Panc1 (cell line): ENCODE data around the gene USP32. TPM values are rescaled to one million over a fixed set of nuclear protein-coding genes. Genes with fewer than 3 reads are reported as not detected.

ENCODE experiments used
- ATAC-seq: fragments of 200-7000 bp; cut with Tn5 transposase; 2 replicates; pipeline ENCODE4 v1.9.1; 2020; ENCODE audit warnings: mild to moderate bottlenecking, moderate library complexity
- BruUV-seq: library from RNA; stranded (reverse); fragments of 400-500 nt; replicated peaks from 2 replicates; lab custom pipeline; 2021; lab: Mats Ljungman, UMichigan
- CTCF ChIA-PET: fragments of 300-600 bp; sonication (Branson Sonifier 250); formaldehyde crosslinking; loops from one replicate; lab custom pipeline; 2022; ENCODE audit warnings: antibody characterized with exemption; lab: Charles Lee
- POLR2A ChIA-PET: fragments of 300-600 bp; sonication (Branson Sonifier 250); formaldehyde crosslinking; loops from one replicate; lab custom pipeline; 2022; ENCODE audit warnings: antibody characterized with exemption; lab: Charles Lee
- DNase-seq: peaks from one replicate; pipeline ENCODE4 v3.0.0-alpha.2; 2010; ENCODE audit warnings: low read depth, low spot score
- H3K27ac ChIP-seq: 2 replicates; pipeline ENCODE4 v1.5.1; 2011; ENCODE audit warnings: mild to moderate bottlenecking, low read length, inconsistent platforms
- H3K27me3 ChIP-seq: fragments of 200-500 bp; sonication (Bioruptor generic); 2 replicates; pipeline ENCODE4 v1.6.0; 2014; ENCODE audit warnings: low read length, inconsistent platforms; ENCODE audit not compliant: control insufficient read depth, insufficient read depth
- H3K36me3 ChIP-seq: fragments of 200-500 bp; sonication (Bioruptor generic); 2 replicates; pipeline ENCODE4 v1.5.1; 2014; ENCODE audit warnings: inconsistent platforms, mild to moderate bottlenecking, low read length, moderate library complexity; ENCODE audit not compliant: control insufficient read depth, insufficient read depth
- H3K4me1 ChIP-seq: 2 replicates; pipeline ENCODE4 v1.5.1; 2011; ENCODE audit warnings: inconsistent platforms, mild to moderate bottlenecking, low read length, moderate library complexity; ENCODE audit not compliant: control insufficient read depth, insufficient read depth
- H3K4me3 ChIP-seq, 2 experiments: 2 replicates each; pipeline ENCODE4 v1.5.1; 2011 to 2012; ENCODE audit warnings: low read depth in 2 of 2, low read length in 2 of 2, mild to moderate bottlenecking in 2 of 2, inconsistent platforms in 1 of 2, moderate library complexity in 1 of 2
- H3K9me3 ChIP-seq: fragments of 200-500 bp; sonication (Bioruptor generic); 2 replicates; pipeline ENCODE4 v1.5.1; 2014; ENCODE audit warnings: low read depth, mild to moderate bottlenecking, inconsistent platforms, low read length, moderate library complexity; ENCODE audit not compliant: control insufficient read depth, insufficient read depth
- POLR2AphosphoS5 ChIP-seq: IDR thresholded peaks from 2 replicates; pipeline ENCODE4 v1.6.1; 2012; ENCODE audit warnings: mild to moderate bottlenecking, low read depth, low read length, moderate library complexity
- SIN3A ChIP-seq: IDR thresholded peaks from 2 replicates; pipeline ENCODE4 v1.6.1; 2012; ENCODE audit warnings: low read depth, mild to moderate bottlenecking, low read length, moderate library complexity, borderline replicate concordance; ENCODE audit not compliant: insufficient read depth
- TCF7L2 ChIP-seq: IDR thresholded peaks from 2 replicates; pipeline ENCODE4 v1.6.1; 2011; ENCODE audit warnings: mild to moderate bottlenecking, low read depth, low read length, inconsistent platforms
- in situ Hi-C: cut with HindIII; loops from 2 replicates; pipeline ENCODE4 v1.10.0; 2016; ENCODE audit warnings: low sequenced_read_pairs, low pct_unique_long_range_greater_than_20kb
- intact Hi-C: fragments of 100-400 bp; cut with micrococcal nuclease; formaldehyde crosslinking; loops from one replicate; pipeline ENCODE4 v1.10.0; 2022; ENCODE audit not compliant: unreplicated experiment
- total RNA-seq: library from RNA; stranded (reverse); gene quantifications from one replicate; pipeline ENCODE4 v1.2.1, GENCODE V29; 2021; ENCODE audit not compliant: unreplicated experiment
- TF ChIP-seq, protein P1 (sequence below): fragments of 450-650 bp; IDR thresholded peaks from 2 replicates; pipeline ENCODE4 v1.5.1; 2017; ENCODE audit warnings: mild to moderate bottlenecking
- TF ChIP-seq, protein P2 (sequence below), 2 experiments: IDR thresholded peaks; 2 replicates each; pipeline ENCODE4 v1.6.1; 2011 to 2012; ENCODE audit warnings: low read depth in 2 of 2, control low read depth in 1 of 2, low read length in 1 of 2, mild to moderate bottlenecking in 1 of 2, moderate library complexity in 1 of 2; ENCODE audit not compliant: insufficient read depth in 1 of 2

The USP32 gene
- total RNA-seq, 1 experiment from 2014 or later: 45.5 TPM

DNA sequence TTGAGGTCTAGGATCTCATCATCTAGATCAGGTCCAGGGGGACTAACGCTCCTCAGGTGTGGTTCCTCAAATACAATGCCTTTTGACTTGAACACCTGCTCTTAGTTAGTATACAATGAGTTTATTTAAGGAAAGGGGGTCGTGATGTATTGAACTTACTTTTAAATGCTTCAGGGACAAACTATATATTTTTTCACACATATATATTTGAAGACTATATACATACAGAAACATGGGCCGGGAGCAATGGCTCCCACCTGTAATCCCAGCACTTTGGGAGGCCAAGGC is 11.5 kb upstream of the USP32 start:
- TF ChIP-seq, protein P1, sequence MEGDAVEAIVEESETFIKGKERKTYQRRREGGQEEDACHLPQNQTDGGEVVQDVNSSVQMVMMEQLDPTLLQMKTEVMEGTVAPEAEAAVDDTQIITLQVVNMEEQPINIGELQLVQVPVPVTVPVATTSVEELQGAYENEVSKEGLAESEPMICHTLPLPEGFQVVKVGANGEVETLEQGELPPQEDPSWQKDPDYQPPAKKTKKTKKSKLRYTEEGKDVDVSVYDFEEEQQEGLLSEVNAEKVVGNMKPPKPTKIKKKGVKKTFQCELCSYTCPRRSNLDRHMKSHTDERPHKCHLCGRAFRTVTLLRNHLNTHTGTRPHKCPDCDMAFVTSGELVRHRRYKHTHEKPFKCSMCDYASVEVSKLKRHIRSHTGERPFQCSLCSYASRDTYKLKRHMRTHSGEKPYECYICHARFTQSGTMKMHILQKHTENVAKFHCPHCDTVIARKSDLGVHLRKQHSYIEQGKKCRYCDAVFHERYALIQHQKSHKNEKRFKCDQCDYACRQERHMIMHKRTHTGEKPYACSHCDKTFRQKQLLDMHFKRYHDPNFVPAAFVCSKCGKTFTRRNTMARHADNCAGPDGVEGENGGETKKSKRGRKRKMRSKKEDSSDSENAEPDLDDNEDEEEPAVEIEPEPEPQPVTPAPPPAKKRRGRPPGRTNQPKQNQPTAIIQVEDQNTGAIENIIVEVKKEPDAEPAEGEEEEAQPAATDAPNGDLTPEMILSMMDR: no peak
- TF ChIP-seq, protein P2, sequence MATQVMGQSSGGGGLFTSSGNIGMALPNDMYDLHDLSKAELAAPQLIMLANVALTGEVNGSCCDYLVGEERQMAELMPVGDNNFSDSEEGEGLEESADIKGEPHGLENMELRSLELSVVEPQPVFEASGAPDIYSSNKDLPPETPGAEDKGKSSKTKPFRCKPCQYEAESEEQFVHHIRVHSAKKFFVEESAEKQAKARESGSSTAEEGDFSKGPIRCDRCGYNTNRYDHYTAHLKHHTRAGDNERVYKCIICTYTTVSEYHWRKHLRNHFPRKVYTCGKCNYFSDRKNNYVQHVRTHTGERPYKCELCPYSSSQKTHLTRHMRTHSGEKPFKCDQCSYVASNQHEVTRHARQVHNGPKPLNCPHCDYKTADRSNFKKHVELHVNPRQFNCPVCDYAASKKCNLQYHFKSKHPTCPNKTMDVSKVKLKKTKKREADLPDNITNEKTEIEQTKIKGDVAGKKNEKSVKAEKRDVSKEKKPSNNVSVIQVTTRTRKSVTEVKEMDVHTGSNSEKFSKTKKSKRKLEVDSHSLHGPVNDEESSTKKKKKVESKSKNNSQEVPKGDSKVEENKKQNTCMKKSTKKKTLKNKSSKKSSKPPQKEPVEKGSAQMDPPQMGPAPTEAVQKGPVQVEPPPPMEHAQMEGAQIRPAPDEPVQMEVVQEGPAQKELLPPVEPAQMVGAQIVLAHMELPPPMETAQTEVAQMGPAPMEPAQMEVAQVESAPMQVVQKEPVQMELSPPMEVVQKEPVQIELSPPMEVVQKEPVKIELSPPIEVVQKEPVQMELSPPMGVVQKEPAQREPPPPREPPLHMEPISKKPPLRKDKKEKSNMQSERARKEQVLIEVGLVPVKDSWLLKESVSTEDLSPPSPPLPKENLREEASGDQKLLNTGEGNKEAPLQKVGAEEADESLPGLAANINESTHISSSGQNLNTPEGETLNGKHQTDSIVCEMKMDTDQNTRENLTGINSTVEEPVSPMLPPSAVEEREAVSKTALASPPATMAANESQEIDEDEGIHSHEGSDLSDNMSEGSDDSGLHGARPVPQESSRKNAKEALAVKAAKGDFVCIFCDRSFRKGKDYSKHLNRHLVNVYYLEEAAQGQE (IDR thresholded peaks at IDR 0.05; ENCODE audit: insufficient read depth in 1 of 2, low read depth in 2 of 2, low read length in 1 of 2): no peak
- TF ChIP-seq SIN3A (no peak), POLR2AphosphoS5 (no peak), TCF7L2 (no peak)
- no TSS peak for BruUV-seq
- ATAC-seq: no peak
- CTCF ChIA-PET: no interaction called here
- DNase-seq: no peak
- intact Hi-C loops: no loop called here
- Histone ChIP-seq H3K4me1 (no peaks in the 10 kb centered on the region), H3K9me3 (no peaks in the 10 kb centered on the region), H3K4me3 (no peak overlapping the region), H3K36me3 (no peaks in the 10 kb centered on the region), H3K27ac (no peak overlapping the region), H3K27me3 (no peaks in the 10 kb centered on the region)
- in situ Hi-C loops: no loop called here
- POLR2A ChIA-PET: interaction anchor here (0.7 kb wide), 1 partner anchor 10 kb away, joined by 3 read pairs; no protein-coding TSS in a partner anchor

DNA sequence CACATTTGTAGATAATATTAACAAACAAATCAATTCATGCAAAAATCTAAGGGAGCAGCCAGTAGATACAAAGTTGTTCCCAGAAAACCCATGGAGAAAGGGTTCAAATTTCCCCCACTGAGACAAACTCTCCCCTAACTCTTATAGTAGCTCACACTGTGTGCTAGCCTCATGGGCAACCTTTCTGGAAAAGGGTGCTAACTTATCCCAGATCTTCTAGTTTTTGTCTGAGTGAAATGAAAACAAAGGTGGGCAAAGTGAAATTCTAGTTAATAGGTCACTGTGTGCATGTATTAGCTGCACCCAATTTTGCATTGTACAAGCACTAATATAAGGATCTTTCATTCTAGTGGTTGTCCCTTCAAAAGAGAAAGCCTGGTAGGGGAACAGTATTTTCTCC is 9.9 kb upstream of the USP32 start:
- Histone ChIP-seq H3K4me1 (no peaks in the 10 kb centered on the region), H3K4me3 (no peak overlapping the region), H3K27ac (no peak overlapping the region), H3K9me3 (no peaks in the 10 kb centered on the region), H3K36me3 (no peaks in the 10 kb centered on the region), H3K27me3 (no peaks in the 10 kb centered on the region)
- TF ChIP-seq, protein P2 (IDR thresholded peaks at IDR 0.05; ENCODE audit: insufficient read depth in 1 of 2, low read depth in 2 of 2, low read length in 1 of 2): no peak
- TF ChIP-seq, protein P1: no peak
- DNase-seq: no peak
- in situ Hi-C loops: no loop called here
- no peak for ATAC-seq
- ChIA-PET POLR2A (interaction anchor here (0.6 kb wide), 1 partner anchor 251 kb away, joined by 3 read pairs; no protein-coding TSS in a partner anchor), CTCF (no interaction called here)
- BruUV-seq: no TSS peak
- intact Hi-C loops: no loop called here
